HG03558 (cell line): ENCODE results near the gene ESYT1.

Experiments
- ATAC-seq: cut with Tn5 transposase; IDR thresholded peaks from one replicate; pipeline ENCODE4 v1.9.1; 2021; ENCODE audit warnings: moderate number of reproducible peaks; ENCODE audit not compliant: unreplicated experiment; ENCODE audit errors: extremely low read depth

Gene ESYT1

GRCh38 chr12:56124133-56124532, 3.9 kb upstream of the ESYT1 start:
- ATAC-seq = no peak

- no peak for ATAC-seq
Measured at GRCh38 chr12:56126732-56127239, 1.3 kb upstream of the ESYT1 start.

DNA sequence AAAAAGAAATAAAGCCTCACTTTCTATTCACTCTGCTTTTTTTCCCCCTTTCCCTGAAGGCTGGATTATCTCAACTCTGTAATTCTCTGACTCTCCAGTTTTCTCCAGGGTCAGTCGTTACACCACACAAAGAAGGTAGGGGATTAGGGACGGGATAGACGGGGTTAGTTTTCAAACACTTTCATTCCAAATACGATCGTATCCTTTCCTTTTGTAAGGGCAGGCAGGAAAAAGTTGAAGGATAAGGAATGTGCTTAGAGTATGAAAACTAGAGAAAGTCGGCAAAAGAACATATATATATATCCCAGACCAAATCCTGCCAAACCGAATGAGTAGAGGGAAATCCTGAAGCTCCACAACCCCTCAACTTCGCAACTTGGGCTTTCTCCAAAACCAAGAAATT, 581 bp upstream of the ESYT1 start:
- ATAC-seq = no peak

DNA sequence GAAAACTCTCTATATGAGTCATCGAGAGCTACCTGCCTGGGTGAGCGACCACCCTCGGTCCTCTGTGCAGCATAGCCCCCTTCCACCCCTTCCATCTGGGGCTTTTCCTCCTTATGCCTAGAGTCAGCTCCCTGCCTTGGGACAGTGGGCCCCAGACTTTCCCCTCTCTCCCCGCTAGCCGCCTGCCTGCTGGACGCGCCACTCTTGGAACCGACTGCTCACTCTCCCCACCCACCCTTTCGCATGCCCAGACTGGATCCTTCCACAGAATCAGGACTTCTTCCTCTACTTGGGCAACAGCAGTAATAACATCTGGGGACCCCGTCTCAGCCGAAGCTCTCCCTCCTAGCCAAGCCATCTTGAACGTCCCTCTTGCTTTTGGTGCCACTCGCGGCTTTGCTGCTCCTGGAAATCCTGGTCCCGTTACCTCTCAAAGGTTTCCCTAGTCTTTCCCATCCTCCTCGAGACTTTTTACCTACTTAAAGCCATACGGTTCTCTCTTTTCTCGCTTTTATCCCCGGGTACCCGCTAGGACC, 671 bp downstream of the ESYT1 start:
- ATAC-seq = no peak

GRCh38 chr12:56129206-56129941, 1.3 kb downstream of the ESYT1 start:
- ATAC-seq = no peak

DNA sequence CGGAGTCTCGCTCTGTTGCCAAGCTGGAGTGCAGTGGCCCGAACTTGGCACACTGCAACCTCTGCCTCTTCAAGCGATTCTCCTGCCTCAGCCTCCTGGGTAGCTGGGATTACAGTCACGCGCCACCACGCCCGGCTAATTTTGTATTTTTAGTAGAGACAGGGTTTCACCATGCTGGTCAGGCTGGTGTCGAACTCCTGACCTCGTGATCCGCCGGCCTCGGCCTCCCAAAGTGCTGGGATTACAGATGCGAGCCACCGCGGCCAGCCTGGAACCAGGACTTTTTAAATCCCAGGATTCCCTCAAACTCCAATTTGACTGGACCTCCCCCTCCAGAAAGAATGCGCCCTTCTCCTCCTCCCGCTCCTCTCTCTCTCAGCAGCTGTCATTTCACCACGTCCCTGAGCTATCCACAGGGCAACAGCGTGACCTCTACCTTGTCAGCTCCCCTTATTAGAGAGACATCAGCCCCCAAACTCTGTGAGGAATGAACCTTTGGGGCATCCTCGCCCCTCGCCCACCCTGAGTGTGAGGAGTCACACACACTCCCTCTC, 2.0 kb downstream of the ESYT1 start:
- ATAC-seq = no peak

DNA sequence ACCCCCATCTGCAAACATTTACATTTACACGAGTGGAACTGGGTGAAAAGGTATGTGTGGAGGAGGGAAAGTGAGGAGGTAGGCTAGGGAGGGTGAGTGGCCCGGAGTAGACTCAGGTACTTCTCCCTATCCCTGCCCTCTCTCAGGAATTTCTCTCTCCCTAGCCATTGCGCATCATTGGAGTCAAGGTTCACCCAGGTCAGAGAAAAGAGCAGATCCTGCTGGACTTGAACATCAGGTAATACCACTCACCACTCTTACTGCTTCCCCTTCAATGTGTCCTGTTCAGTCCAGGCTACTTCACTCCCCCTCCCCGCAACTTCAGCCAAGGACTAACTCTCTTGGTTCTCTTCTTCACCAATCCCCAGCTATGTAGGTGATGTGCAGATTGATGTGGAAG, 2.8 kb downstream of the ESYT1 start:
- no peak for ATAC-seq

DNA sequence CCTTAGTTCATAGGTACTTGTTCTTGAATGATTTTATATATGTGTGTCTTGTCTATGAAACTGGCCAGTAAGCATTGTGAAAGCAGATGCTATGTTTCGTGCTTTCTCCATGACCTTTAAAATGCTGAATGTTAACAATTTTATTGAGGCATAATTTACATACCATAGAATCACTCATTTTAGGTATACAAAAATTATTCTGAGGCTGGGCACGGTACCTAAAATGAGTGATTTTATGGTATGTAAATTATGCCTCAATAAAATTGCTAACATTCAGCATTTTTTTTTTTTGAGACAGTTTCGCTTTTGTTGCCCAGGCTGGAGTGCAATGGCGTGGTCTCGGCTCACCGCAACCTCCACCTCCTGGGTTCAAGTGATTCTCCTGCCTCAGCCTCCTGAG, 6.8 kb downstream of the ESYT1 start:
- no peak for ATAC-seq

GRCh38 chr12:56137853-56138571, 9.9 kb downstream of the ESYT1 start:
- ATAC-seq = no peak

DNA sequence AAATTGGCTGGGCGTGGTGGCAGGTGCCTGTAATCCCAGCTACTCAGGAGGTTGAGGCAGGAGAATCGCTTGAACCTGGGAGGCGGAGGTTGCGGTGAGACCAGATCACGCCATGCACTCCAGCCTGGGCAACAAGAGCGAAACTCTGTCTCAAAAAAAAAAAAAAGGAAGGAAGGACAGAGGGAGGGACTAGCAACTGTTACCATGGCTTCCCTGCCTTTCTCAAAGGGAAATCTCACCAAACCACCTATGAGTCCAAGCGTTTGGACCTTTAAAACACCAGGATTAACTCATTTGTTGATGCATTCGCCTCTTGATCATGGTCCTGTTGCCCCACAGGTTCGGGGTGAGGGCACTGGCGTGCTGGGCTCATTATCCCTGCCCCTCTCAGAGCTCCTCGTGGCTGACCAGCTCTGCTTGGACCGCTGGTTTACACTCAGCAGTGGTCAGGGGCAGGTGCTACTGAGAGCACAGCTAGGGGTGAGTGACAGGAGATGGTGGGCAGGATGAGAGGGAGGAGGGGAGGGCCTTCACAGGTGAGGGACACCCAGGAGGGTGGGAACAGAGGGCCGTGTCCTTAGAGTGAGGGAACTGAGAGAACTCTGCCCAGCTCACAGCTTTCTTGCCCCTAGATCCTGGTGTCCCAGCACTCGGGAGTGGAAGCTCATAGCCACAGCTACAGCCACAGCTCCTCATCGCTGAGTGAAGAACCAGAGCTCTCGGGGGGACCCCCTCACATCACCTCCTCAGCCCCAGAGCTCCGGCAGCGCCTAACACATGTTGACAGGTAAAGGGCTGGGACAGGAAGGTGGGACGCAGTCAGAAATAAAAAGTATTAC, 14.1 kb downstream of the ESYT1 start:
- ATAC-seq = no peak

GRCh38 chr12:56143217-56143616, 15.2 kb downstream of the ESYT1 start:
- ATAC-seq = no peak

GRCh38 chr12:56143870-56144269, 15.8 kb downstream of the ESYT1 start:
- ATAC-seq = no peak

GRCh38 chr12:56145217-56145616, 17.1 kb downstream of the ESYT1 start:
- no peak for ATAC-seq

DNA sequence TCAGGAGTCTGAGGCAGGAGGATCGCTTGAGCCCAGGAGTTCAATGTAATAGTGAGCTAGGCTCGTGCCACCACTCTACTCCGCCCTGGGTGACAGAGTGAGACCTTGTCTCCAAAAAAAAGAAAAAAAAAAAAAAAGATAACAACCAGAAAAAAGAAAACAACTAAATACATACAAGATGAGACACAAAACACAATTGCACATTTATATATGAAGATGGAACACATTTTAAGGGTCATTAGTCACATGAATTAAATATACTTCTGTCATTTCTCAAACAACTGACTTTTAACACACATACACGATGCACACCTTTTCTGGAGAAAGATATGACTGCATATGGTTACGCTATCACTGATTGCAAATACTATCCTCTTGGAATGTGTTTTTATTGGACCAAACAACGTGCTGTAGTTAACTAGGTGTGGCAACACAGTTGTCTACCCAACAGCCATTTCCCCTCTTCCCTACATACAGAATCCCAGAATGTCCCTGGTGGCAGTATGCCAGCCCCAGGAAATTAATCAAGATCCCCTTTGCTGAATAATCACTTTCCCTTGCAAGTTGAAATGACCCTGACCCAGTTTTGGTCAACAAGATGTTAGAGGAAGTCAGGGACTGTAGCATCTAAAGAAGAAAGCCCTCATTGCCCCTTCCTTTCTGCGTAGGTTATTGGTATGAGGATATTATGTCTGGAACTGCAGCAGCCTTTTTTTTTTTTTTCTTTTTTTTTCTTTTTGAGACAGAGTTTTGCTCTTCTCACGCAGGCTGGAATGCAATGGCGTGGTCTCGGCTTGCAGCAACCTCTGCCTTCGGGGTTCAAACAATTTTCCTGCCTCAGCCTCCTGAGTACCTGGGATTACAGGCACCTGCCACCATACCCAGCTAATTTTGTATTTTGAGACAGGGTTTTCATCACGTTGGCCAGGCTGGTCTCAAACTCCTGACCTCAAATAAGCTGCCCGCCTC, 18.7 kb downstream of the ESYT1 start:
- no peak for ATAC-seq

DNA sequence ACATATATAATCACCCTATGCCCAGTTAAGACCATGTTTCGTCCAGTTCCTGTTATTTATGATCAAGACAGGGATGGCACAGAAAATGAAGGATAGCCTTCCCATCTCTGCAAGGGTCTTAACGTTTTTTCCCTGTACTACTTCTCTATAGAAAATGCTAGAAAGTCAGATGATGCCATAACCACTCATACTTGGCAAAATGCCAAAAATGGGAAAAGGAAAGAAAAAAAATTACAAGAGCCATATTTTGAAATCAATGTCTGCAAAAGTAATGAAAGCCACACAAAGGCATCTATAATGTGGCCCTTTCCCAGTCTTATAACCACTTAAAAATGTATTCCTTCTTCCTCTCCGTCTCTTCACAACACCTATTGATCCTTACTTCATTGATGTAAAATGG, 22.5 kb downstream of the ESYT1 start:
- no peak for ATAC-seq

- ATAC-seq = no peak
Measured at GRCh38 chr12:56151672-56152131, 23.6 kb downstream of the ESYT1 start.

DNA sequence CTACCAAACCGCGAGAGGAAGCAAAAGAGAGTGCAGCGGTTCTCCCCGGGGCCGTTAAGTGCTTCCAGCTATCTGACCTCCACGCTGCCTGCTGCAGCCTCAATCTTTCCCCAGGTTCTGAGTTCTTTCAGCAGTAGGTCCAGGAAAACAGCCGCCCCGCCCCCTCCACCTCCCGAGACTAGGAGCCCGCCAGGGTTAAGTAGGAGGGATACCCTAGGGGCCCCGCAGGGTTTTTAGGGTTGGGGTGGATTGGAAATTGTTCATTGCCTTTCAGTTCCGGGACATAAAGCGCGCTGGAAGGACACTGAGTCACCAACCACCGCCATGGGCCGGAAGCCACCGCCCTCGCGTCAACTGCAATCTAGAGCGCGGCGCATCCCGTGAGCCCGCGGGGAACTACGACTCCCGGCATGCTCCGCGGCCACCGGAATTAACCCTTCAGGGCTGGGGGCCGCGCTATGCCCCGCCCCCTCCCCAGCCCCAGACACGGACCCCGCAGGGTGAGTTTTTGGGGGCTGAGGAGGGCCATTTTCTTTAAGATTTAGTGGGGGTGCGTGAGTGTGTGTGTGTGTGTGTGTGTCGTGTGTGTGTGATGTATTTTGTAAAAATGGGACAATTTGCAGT, 24.2 kb downstream of the ESYT1 start, which contains the start of gene MYL6B:
Gene MYL6B (plus strand): TSS at position 456 of the 624 bp plus-strand sequence. CDS start 1,332 bp downstream, outside the sequence.
- peak; percentile 80 for ATAC-seq
